Heart left ventricle (tissue), 13 donors: Measurements from ENCODE around the gene PMPCB.

Experiments
- CTCF ChIP-seq, 12 donors: fragments of 200-600 bp; sonication (generic) in 4 of 12; IDR thresholded peaks; one replicate each; pipeline versions ENCODE4 v1.5.0 to v1.8.0; 2018 to 2022; ENCODE audit warnings: antibody characterized with exemption in 12 of 12, mild to moderate bottlenecking in 5 of 12
- POLR2A ChIP-seq, 2 donors: fragments of 450-650 bp; IDR thresholded peaks; one replicate each; pipeline ENCODE4 v1.6.1; 2017; ENCODE audit warnings: antibody characterized with exemption in 2 of 2, mild to moderate bottlenecking in 2 of 2, moderate library complexity in 2 of 2
- donor health status: ischemic (EF 13 %, LVEDD 7.1; RV severe dilation, severe dysfunction).
- donor health status: DM: no; HTN: yes; CAD: no.
- donor health status: DM: no; HTN: no; CAD: no.
- donor health status: ischemic (EF 25% LVEDD 6.9; RV normal size, moderate dysfunction).
- donor health status: ischemic (EF 25% LVEDD 5.7; RV mildly dilated, moderate dysfunction).
- donor health status: ischemic (EF 35%, LVEDD 5.7; RV mildly dilated, moderate dysfunction).
- donor health status: nonischemic (EF 11% LVEDD 7.7; RV severe dilation, severe dysfunction).
- donor health status: DM: yes; HTN: yes; CAD: no.
- donor health status: PGD.
- donor health status: ischemic (EF 29% LVEDD 5.4; RV normal size, mild dysfunction).
- donor health status: nonischemic (EF 23%, LVEDD 6.1; RV moderate dilation, normal function).

DNA sequence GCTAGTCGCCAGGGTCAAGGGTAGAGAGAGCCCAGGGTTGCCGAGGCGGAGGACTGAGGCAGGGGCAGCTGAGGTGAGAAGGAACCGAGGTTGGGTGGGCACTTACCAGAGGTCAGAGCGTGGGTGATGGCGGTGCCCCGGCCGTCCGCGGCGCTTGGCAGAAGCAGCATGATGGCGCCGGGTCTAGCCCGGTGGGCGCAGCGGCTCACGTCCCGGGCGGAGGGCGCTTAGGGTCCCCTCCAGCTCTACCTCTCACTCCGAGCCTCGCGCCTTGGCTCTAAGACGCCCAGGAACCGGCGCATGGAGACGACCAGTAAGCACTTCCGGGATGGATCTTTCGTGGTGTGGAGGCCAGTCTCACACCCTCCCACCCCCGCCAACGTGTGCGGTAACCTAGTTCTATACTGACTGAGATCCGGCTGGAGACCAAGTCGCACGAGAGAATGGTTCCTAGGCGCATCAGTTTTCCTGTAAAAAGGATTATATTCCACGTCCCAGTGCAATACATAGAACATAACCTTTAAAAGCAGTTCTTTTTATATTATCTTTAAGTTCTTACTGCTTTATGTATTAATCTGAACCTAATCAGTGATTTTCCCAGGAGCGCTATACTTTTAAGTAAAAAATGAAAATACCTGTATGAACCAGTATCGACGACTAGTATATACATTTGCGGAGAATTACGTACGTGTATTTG, 47.4 kb downstream of the PMPCB start, which contains the start of gene DNAJC2:
- peak in 1 of 2 donors; percentile 31 for TF ChIP-seq POLR2A (IDR thresholded peaks at IDR 0.05)
- TF ChIP-seq CTCF (IDR thresholded peaks at IDR 0.05) = no peak
